HepG2 (cell line): ENCODE results near the gene FOXS1. TPM values are rescaled to one million over a fixed set of nuclear protein-coding genes. Genes with fewer than 3 reads are reported as not detected.

Experiments used
- ATAC-seq: fragments of 200-7000 bp; cut with Tn5 transposase; 3 replicates; pipeline ENCODE4 v1.9.1; 2020; ENCODE audit warnings: mild to moderate bottlenecking, moderate library complexity
- BruUV-seq: library from RNA; stranded (reverse); fragments of 400-500 nt; replicated peaks from 2 replicates; lab custom pipeline; 2021; lab: Mats Ljungman, UMichigan
- CTCF ChIA-PET: fragments of 300-600 bp; formaldehyde crosslinking; extraction: SDS; loops from one replicate; lab custom pipeline; 2021; ENCODE audit warnings: low total read pairs, inconsistent platforms, low intra/inter-chr PET ratio; lab: Yijun Ruan, JAX
- POLR2A ChIA-PET: fragments of 350-600 bp; sonication (Branson Sonifier 250); formaldehyde crosslinking; loops from one replicate; lab custom pipeline; 2020; ENCODE audit warnings: antibody characterized with exemption, inconsistent platforms; lab: Yijun Ruan, JAX
- DNase-seq: peaks from one replicate; pipeline ENCODE4 v3.0.0-alpha.2; 2015; ENCODE audit warnings: low spot score
- FAIRE-seq: peaks from 3 replicates; lab custom pipeline; 2011; peaks lifted over from hg19 to GRCh38; lab: Jason Lieb, UNC
- H2AFZ ChIP-seq: one replicate; pipeline ENCODE4 v1.6.1; 2011; ENCODE audit warnings: low read length, inconsistent platforms
- H3K27ac ChIP-seq: fragments of 300-600 bp; 3 replicates; pipeline ENCODE4 v1.8.0; 2011; ENCODE audit warnings: mixed run types, mild to moderate bottlenecking, mixed read lengths, low read length, inconsistent platforms; ENCODE audit not compliant: insufficient read depth; ENCODE audit errors: extremely low read length
- H3K27me3 ChIP-seq, 2 experiments: fragments of 200-600 bp in 1 of 2; 2 replicates in 1 of 2; 3 replicates in 1 of 2; pipeline versions ENCODE4 v1.6.0 to v1.8.0; 2011; ENCODE audit warnings: low read length in 2 of 2, mild to moderate bottlenecking in 2 of 2, moderate library complexity in 2 of 2, inconsistent platforms in 1 of 2; ENCODE audit not compliant: insufficient read depth in 2 of 2, control insufficient read depth in 1 of 2
- H3K36me3 ChIP-seq, 2 experiments: fragments of 200-600 bp in 1 of 2; replicated peaks in 1 of 2; 2 replicates in 1 of 2; 3 replicates in 1 of 2; pipeline versions ENCODE4 v1.5.1 to v1.8.0; 2011; ENCODE audit warnings: low read length in 2 of 2, inconsistent platforms in 1 of 2; ENCODE audit not compliant: insufficient read depth in 2 of 2, control insufficient read depth in 1 of 2
- H3K4me1 ChIP-seq: 2 replicates; pipeline ENCODE4 v1.5.1; 2012; ENCODE audit warnings: low read length, inconsistent platforms; ENCODE audit not compliant: insufficient read depth
- H3K4me2 ChIP-seq: 2 replicates; pipeline ENCODE4 v1.6.0; 2011; ENCODE audit warnings: low read depth, low read length, inconsistent platforms
- H3K4me3 ChIP-seq, 3 experiments: fragments of 200-600 bp in 1 of 3; sonication (generic), shearing (Covaris generic) in 1 of 3; replicated peaks in 1 of 3; 2 replicates each; pipeline ENCODE4 v1.5.1; 2011 to 2016; ENCODE audit warnings: low read length in 3 of 3, inconsistent platforms in 2 of 3, low read depth in 2 of 3, mild to moderate bottlenecking in 2 of 3, control low read depth in 1 of 3, mixed read lengths in 1 of 3; ENCODE audit not compliant: insufficient read depth in 1 of 3
- H3K79me2 ChIP-seq: one replicate; pipeline ENCODE4 v1.6.1; 2011; ENCODE audit warnings: low read length, inconsistent platforms; ENCODE audit not compliant: insufficient read depth
- H3K9ac ChIP-seq: 2 replicates; pipeline ENCODE4 v1.6.0; 2011; ENCODE audit warnings: mild to moderate bottlenecking, low read depth, low read length, inconsistent platforms; ENCODE audit not compliant: insufficient read depth
- H3K9me3 ChIP-seq: 2 replicates; pipeline ENCODE4 v1.5.1; 2012; ENCODE audit warnings: mild to moderate bottlenecking, low read length
- H4K20me1 ChIP-seq: 2 replicates; pipeline ENCODE4 v1.6.0; 2011; ENCODE audit warnings: inconsistent platforms, mild to moderate bottlenecking, low read length, moderate library complexity; ENCODE audit not compliant: insufficient read depth
- JUN ChIP-seq: sonication (generic); formaldehyde crosslinking; IDR thresholded peaks from 2 replicates; pipeline ENCODE4 v1.4.0; 2020; ENCODE audit warnings: mild to moderate bottlenecking, missing genetic modification reagents
- MIER2 ChIP-seq: IDR thresholded peaks from 2 replicates; pipeline ENCODE4 v1.6.1; 2016; ENCODE audit warnings: missing biosample characterization, missing genetic modification reagents
- MTA1 ChIP-seq: sonication (generic); formaldehyde crosslinking; IDR thresholded peaks from 2 replicates; pipeline ENCODE4 v1.4.0; 2020; ENCODE audit warnings: missing genetic modification reagents, mild to moderate bottlenecking, borderline replicate concordance
- NFE2L2 ChIP-seq: fragments of 150-350 bp; IDR thresholded peaks from 2 replicates; pipeline ENCODE4 v1.6.1; 2014; ENCODE audit warnings: low read length
- NRL ChIP-seq: sonication (generic); formaldehyde crosslinking; IDR thresholded peaks from 2 replicates; pipeline ENCODE4 v1.5.0; 2020; ENCODE audit warnings: missing genetic modification reagents, mild to moderate bottlenecking, moderate library complexity, borderline replicate concordance
- TARDBP ChIP-seq: sonication (generic); formaldehyde crosslinking; IDR thresholded peaks from 2 replicates; pipeline ENCODE4 v1.8.0; 2022; ENCODE audit warnings: mild to moderate bottlenecking, missing genetic modification reagents
- TFAP4 ChIP-seq: sonication (generic); IDR thresholded peaks from 2 replicates; pipeline ENCODE4 v1.6.1; 2016; ENCODE audit warnings: low read depth, borderline replicate concordance
- ZNF275 ChIP-seq: sonication (generic); formaldehyde crosslinking; IDR thresholded peaks from 2 replicates; pipeline ENCODE4 v1.8.0; 2022; ENCODE audit warnings: missing genetic modification reagents, mild to moderate bottlenecking, inconsistent platforms, borderline replicate concordance
- ZNF501 ChIP-seq: sonication (generic); formaldehyde crosslinking; IDR thresholded peaks from 2 replicates; pipeline ENCODE4 v1.5.1; 2020; ENCODE audit warnings: mild to moderate bottlenecking, moderate library complexity, missing genetic modification reagents
- WGBS: methylation state at CpG from one replicate; pipeline ENCODE4 v1.1.6; 2017; ENCODE audit warnings: low lambda C conversion rate; 5-methylcytosine and 5-hydroxymethylcytosine counted together
- in situ Hi-C: cut with HindIII; loops from 2 replicates; pipeline ENCODE4 v1.10.0; 2017; ENCODE audit warnings: low pct_unique_long_range_greater_than_20kb; ENCODE audit not compliant: extremely low pct_ligation_motif_present
- intact Hi-C: fragments of 100-400 bp; cut with micrococcal nuclease; formaldehyde crosslinking; loops from one replicate; pipeline ENCODE4 v1.10.0; 2022; ENCODE audit not compliant: unreplicated experiment
- polyA plus RNA-seq, 8 experiments: library from polyadenylated mRNA; depleted of rRNA in 3 of 8; stranded (reverse) in 7 of 8; unstranded in 1 of 8; fragments of >200 nt; fragmentation: Illumina TruSeq in 4 of 8; extraction: Trizol in 4 of 8; gene quantifications; 2 replicates each; pipeline versions ENCODE4 v1.2.1 to v1.2.3, GENCODE V29; 2011 to 2016; ENCODE audit warnings: low read depth in 4 of 8, missing spikeins in 1 of 8, mixed read lengths in 1 of 8; ENCODE audit not compliant: insufficient read depth in 1 of 8
- total RNA-seq, 5 experiments: library from RNA; depleted of rRNA; stranded (reverse); fragments of >200 nt; fragmentation: Illumina TruSeq; extraction: Trizol; gene quantifications; 2 replicates each; pipeline ENCODE4 v1.2.3, GENCODE V29; 2016; ENCODE audit warnings: low read depth in 1 of 5
- TF ChIP-seq, protein P1 (sequence below): IDR thresholded peaks from 2 replicates; pipeline ENCODE4 v1.6.1; 2016; ENCODE audit warnings: missing biosample characterization, missing genetic modification reagents, low read depth

The FOXS1 gene
- total and polyA plus RNA-seq, 2 of the 13 experiments (the other 11 are each of a cell fraction or from before 2014, with no cell fraction given), result not detected

DNA sequence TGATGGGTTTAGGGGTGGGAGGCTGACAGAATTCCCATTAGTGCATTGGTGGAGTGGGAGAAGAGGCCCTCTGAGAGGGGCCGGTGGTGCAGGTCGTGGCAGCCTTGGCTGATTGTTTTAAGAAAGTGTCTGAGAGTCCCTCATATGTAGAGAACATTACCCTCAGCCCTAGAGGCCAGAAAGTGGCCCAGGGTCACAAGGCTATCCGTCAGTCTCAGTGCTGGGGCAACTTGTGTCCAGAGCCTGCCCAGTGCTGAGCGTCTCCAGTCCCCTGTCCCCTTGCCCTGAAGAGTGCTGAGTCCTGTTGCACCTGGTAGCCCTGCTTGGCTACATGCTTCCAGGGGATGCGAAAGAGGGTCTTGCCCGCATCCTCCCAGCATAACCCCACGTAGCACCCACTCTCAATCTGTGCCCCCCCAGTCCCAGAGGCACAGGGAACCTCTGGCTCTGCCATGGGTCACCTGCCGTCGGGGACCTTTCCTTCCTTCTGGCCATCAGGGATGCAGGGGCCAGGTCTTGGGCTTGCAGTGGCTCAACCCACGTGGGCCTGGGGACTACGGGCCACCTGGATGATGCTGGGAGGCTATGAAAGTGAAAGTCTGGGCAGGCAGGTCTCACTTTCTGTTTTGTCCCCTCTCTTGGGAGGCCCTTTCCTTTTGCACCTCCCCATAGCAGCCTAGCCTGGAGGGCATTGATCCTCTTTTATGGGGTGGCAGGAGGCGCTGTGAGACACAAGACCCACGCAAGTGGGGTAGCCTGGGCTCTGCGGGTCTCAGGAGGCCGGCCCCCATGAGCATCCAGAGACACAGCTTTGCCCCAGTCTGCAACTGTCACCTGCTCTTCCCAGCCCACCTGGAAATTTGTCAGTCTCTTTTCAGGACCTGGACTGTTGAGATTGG lies 12.7 kb upstream of the FOXS1 start:
- intact Hi-C loops, result no loop called here
- POLR2A ChIA-PET, result no interaction called here

DNA sequence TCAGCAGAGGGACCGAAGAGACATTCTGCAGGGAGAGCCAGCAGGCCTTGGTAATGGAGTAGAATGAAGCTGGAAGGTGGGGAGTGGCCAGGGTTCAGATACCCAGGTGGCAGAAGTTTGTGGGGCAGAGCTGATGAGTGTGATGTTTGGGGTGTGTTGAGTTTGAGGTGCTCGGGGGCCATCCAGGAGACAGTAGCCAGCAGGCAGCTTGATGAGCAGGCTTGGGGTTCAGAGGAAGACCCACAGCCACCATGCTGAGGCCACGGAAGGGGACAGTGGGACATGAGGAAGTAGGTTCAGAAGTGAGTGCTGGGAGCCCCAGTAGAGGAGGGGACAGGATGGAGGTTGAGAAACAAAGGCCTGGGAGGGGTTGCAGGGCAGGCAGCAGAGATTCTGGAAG lies 11.1 kb upstream of the FOXS1 start:
- DNase-seq (no peak), FAIRE-seq (no peak)
- H3K27me3 ChIP-seq, result peaks cover 10 to 53% of the 10 kb centered on the region in 2 experiments; a peak in 4 of 5 replicates

More for the DNA sequence above, 12.7 kb upstream of the FOXS1 start:
- H3K4me1 ChIP-seq, result peaks cover 15% of the 10 kb centered on the region
- BruUV-seq, result no TSS peak
- no peak overlapping the region for H2AFZ ChIP-seq
- H3K36me3 ChIP-seq, result no peaks in the 10 kb centered on the region
- ATAC-seq (no peak), FAIRE-seq (no peak), DNase-seq (no peak)
- WGBS, result 22% methylated on average over 13 of the region's 15 CpGs
- H3K27me3 ChIP-seq, result peaks cover 9 to 52% of the 10 kb centered on the region in 2 experiments; a peak in 4 of 5 replicates
- H3K9ac ChIP-seq, result no peak overlapping the region
- no peak overlapping the region for H3K4me3 ChIP-seq
- no peak overlapping the region for H3K27ac ChIP-seq
- no peaks in the 10 kb centered on the region for H4K20me1 ChIP-seq
- TF ChIP-seq TARDBP (CRISPR knock-in tag), result no peak
- 0 out of 2 replicates have a peak, but pooled peaks have one; percentile 43 for TF ChIP-seq NRL (CRISPR knock-in tag)
- H3K9me3 ChIP-seq, result no peaks in the 10 kb centered on the region
- no peaks in the 10 kb centered on the region for H3K79me2 ChIP-seq
- CTCF ChIA-PET, result no interaction called here
- no peak overlapping the region for H3K4me2 ChIP-seq
- in situ Hi-C loops, result loop anchor here (5.0 kb wide), 1 partner anchor 94 kb away; the partner anchor contains the start of gene PDRG1

More for the DNA sequence above, 11.1 kb upstream of the FOXS1 start:
- no peaks in the 10 kb centered on the region for H4K20me1 ChIP-seq
- POLR2A ChIA-PET, result no interaction called here
- H3K79me2 ChIP-seq, result no peaks in the 10 kb centered on the region
- CTCF ChIA-PET, result interaction anchor here (0.9 kb wide), 1 partner anchor 95 kb away, joined by 3 read pairs; the partner anchor contains the start of gene PDRG1
- no peak overlapping the region for H3K4me2 ChIP-seq
- no TSS peak for BruUV-seq
- ATAC-seq, result no peak
- in situ Hi-C loops (loop anchor here (5.0 kb wide), 1 partner anchor 96 kb away; the partner anchor contains the start of gene PDRG1), intact Hi-C loops (no loop called here)
- no peak overlapping the region for H3K9ac ChIP-seq
- 5% methylated on average over 3 of the region's 3 CpGs for WGBS
- no peaks in the 10 kb centered on the region for H3K9me3 ChIP-seq
- no peak for TF ChIP-seq TFAP4
- TF ChIP-seq, protein P1, sequence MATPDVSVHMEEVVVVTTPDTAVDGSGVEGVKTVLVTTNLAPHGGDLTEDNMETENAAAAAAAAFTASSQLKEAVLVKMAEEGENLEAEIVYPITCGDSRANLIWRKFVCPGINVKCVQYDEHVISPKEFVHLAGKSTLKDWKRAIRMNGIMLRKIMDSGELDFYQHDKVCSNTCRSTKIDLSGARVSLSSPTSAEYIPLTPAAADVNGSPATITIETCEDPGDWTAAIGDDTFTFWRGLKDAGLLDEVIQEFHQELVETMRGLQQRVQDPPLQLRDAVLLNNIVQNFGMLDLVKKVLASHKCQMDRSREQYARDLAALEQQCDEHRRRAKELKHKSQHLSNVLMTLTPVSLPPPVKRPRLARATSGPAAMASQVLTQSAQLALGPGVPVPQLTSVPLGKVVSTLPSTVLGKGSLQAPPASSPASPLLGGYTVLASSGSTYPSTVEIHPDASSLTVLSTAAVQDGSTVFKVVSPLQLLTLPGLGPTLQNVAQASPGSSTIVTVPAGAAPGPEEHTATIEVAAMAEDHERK (CRISPR knock-in tag), result no peak
- TF ChIP-seq ZNF501 (CRISPR knock-in tag), result no peak
- TF ChIP-seq JUN, result no peak
- TF ChIP-seq MTA1 (CRISPR knock-in tag), result no peak
- no peak for TF ChIP-seq ZNF275 (CRISPR knock-in tag)
- no peak for TF ChIP-seq NFE2L2
- no peak for TF ChIP-seq MIER2 (CRISPR knock-in tag)
- no peak overlapping the region for H3K27ac ChIP-seq
- H3K36me3 ChIP-seq, result no peaks in the 10 kb centered on the region
- peaks cover 10% of the 10 kb centered on the region for H3K4me1 ChIP-seq
- no peak overlapping the region for H3K4me3 ChIP-seq
- H2AFZ ChIP-seq, result no peak overlapping the region
